Psoas muscle (tissue), 8 donors: ENCODE measurements around the gene FHAD1. TPM values are rescaled to one million over a fixed set of nuclear protein-coding genes. Genes with fewer than 3 reads are reported as not detected.

Experiments
- ATAC-seq, 4 donors: fragments of 200-7000 bp; cut with Tn5 transposase; one replicate each; pipeline ENCODE4 v1.9.1; 2020; ENCODE audit warnings: moderate library complexity in 3 of 4, mild to moderate bottlenecking in 2 of 4
- DNase-seq, 2 donors: peaks; one replicate each; pipeline ENCODE4 v3.0.0-alpha.2; 2020
- H3K27ac ChIP-seq: fragments of 200-600 bp; one replicate; pipeline ENCODE4 v1.8.0; 2022
- H3K27me3 ChIP-seq, 3 donors: fragments of 200-600 bp in 1 of 3; one replicate each; pipeline versions ENCODE4 v1.6.1 to v1.8.0; 2013 to 2022; ENCODE audit warnings: low read length in 2 of 3, mild to moderate bottlenecking in 2 of 3, moderate library complexity in 1 of 3; ENCODE audit not compliant: insufficient read depth in 3 of 3
- H3K36me3 ChIP-seq, 2 donors: fragments of 200-600 bp in 1 of 2; one replicate each; pipeline versions ENCODE4 v1.6.1 to v1.8.0; 2013 to 2022; ENCODE audit warnings: low read depth in 1 of 2, mild to moderate bottlenecking in 1 of 2, moderate library complexity in 1 of 2; ENCODE audit not compliant: insufficient read depth in 1 of 2
- H3K4me1 ChIP-seq: fragments of 200-600 bp; one replicate; pipeline ENCODE4 v1.8.0; 2022
- H3K4me3 ChIP-seq: fragments of 200-600 bp; one replicate; pipeline ENCODE4 v1.8.0; 2022; ENCODE audit warnings: mild to moderate bottlenecking
- H3K9me3 ChIP-seq: fragments of 200-600 bp; one replicate; pipeline ENCODE4 v1.8.0; 2022
- CTCF ChIP-seq: fragments of 200-600 bp; IDR thresholded peaks from one replicate; pipeline ENCODE4 v1.8.0; 2022; ENCODE audit warnings: antibody characterized with exemption
- WGBS, 3 donors: extraction: QIAGEN DNeasy Blood & Tissue Kit; methylation state at CpG; one replicate each; pipeline versions ENCODE4 v1.1.6 to v1.1.7; 2013; 5-methylcytosine and 5-hydroxymethylcytosine counted together
- intact Hi-C, 2 donors: fragments of 100-400 bp; cut with DNase I; formaldehyde crosslinking; loops; one replicate each; pipeline versions ENCODE4 v1.11.0 to v1.14.2; 2022
- polyA plus RNA-seq, 3 donors: library from polyadenylated mRNA; stranded (reverse); fragments of 200-250 nt; gene quantifications; one replicate each; pipeline ENCODE4 v1.2.3, GENCODE V29; 2013
- total RNA-seq, 4 donors: library from RNA; stranded (reverse); fragmentation: NEBNext Ultra II Directional in 2 of 4; extraction: Animal tissue kit (Norgen Biotek cat#: 25700) in 2 of 4; gene quantifications; one replicate each; pipeline versions ENCODE4 v1.2.1 to v1.2.4, GENCODE V29; 2021 to 2023
- donor health status: healthy with polysubstance abuse.
- donor health status: DM: no; HTN: no; CAD: no; lungs with moderate emphysema.
- donor health status: Bipolar disorder and iron deficiency.
- donor health status: healthy.
- donor health status: DM: yes; HTN: yes; CAD: no.
- donor health status: DM: no; HTN: no; CAD: no.
- donor health status: DM: no; HTN: no; CAD: no.
- donor health status: DM: yes; HTN: yes; CAD: no.

The FHAD1 gene
- total and polyA plus RNA-seq, 7 donors = 0.03 to 0.24 (median 0.06) TPM; not detected in 4

DNA sequence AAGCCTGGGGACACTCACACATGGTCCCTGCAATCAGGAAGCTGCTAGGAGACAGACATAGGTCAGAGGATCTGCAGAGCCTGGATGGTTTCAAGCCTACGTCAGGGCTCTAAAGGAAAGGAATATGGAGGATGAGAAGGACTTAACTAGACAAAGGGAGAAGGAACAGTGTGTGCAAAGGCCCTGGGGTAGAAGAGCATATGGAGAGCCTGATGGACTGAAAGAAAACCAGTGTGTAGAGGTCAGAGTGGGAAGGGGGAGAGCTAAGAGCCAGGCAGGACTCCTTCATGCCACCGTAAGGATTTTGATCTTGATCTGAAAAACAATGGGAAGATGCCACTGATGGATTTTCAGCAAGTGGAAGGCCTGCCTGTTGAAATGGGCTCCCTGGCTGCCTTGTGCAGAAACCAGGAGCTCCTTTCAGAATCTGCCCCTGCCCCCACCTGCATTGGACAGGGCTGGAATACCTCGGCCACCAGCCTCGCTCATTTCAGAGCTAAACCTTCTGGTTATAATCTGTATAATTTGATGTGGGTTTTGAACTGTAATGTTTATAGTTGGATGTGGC, 8.6 kb downstream of the FHAD1 start:
- no peak for TF ChIP-seq CTCF
- DNase-seq = no peak
- intact Hi-C loops = no loop called here
- H3K4me3 ChIP-seq = no peak overlapping the region
- H3K27me3 ChIP-seq = peaks cover 0 to 8% (median 4%) of the 10 kb centered on the region in 3 donors
- 68 to 86% (median 83%) methylated on average over 4 of the region's 4 CpGs for WGBS, 3 donors
- no peaks in the 10 kb centered on the region for H3K9me3 ChIP-seq
- H3K4me1 ChIP-seq = peaks cover under 1% of the 10 kb centered on the region
- H3K36me3 ChIP-seq = no peaks in the 10 kb centered on the region
- ATAC-seq = no peak
- H3K27ac ChIP-seq = no peak overlapping the region

GRCh38 chr1:15256584-15256983, 9.6 kb downstream of the FHAD1 start:
- intact Hi-C loops = no loop called here
- ATAC-seq (no peak), DNase-seq (no peak)
- Histone ChIP-seq H3K4me3 (no peak overlapping the region), H3K27ac (no peak overlapping the region), H3K36me3 (no peaks in the 10 kb centered on the region), H3K9me3 (no peaks in the 10 kb centered on the region), H3K4me1 (peaks cover 2% of the 10 kb centered on the region), H3K27me3 (peaks cover 0 to 7% (median 4%) of the 10 kb centered on the region in 3 donors)
- no peak for TF ChIP-seq CTCF
- WGBS, 3 donors = 80 to 88% (median 83%) methylated on average over 3 of the region's 3 CpGs

DNA sequence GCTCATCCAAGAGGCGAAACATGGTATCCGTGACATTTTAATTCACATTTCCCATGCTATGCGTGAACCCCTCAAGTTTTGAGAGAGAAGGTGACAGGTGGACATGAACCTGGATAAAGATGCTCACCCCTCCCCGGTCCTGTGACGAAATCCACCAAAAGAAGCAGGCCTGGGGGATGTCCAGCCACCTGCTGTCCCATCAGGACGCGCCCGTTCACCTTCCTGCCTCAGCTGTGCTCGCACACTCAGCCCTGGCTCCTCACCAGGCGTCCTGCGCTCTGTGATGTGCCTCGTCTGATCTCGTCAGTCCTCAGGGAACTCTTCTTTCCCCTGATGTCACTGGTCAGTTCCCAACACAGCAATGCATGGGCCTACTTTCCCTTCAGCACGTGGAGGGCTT, 10.3 kb downstream of the FHAD1 start:
- no peak overlapping the region for H3K4me3 ChIP-seq
- H3K27me3 ChIP-seq = peaks cover 0 to 4% (median 3%) of the 10 kb centered on the region in 3 donors
- DNase-seq (no peak), ATAC-seq (no peak)
- 62 to 77% (median 75%) methylated on average over 14 of the region's 14 CpGs for whole genome bisulfite sequencing, 3 donors
- no peak for TF ChIP-seq CTCF
- no peaks in the 10 kb centered on the region for H3K9me3 ChIP-seq
- intact Hi-C loops = no loop called here
- H3K36me3 ChIP-seq = no peaks in the 10 kb centered on the region
- no peak overlapping the region for H3K27ac ChIP-seq
- H3K4me1 ChIP-seq = peaks cover 2% of the 10 kb centered on the region

- intact Hi-C loops = no loop called here
- ATAC-seq (no peak), DNase-seq (no peak)
- H3K36me3 ChIP-seq = no peaks in the 10 kb centered on the region
- H3K27ac ChIP-seq = no peak overlapping the region
- H3K4me3 ChIP-seq = no peak overlapping the region
- H3K9me3 ChIP-seq = no peaks in the 10 kb centered on the region
- H3K27me3 ChIP-seq = peaks cover 0 to 2% (median 0%) of the 10 kb centered on the region in 3 donors
- WGBS, 3 donors = 78 to 84% (median 78%) methylated on average over 13 of the region's 13 CpGs
- no peak for TF ChIP-seq CTCF
- H3K4me1 ChIP-seq = peaks cover 2% of the 10 kb centered on the region
Observed at GRCh38 chr1:15258833-15259621, 12.0 kb downstream of the FHAD1 start.
